ENCODE data around the gene YES1.

DNA sequence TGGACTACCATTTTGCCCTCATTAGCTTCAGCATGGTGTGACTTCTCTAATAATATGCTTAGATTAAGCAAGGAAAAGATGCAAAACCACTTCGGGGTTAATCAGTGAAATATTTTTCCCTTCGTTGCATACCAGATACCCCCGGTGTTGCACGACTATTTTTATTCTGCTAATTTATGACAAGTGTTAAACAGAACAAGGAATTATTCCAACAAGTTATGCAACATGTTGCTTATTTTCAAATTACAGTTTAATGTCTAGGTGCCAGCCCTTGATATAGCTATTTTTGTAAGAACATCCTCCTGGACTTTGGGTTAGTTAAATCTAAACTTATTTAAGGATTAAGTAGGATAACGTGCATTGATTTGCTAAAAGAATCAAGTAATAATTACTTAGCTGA lies 138.3 kb downstream of the YES1 start:
- TF ChIP-seq, protein P1, sequence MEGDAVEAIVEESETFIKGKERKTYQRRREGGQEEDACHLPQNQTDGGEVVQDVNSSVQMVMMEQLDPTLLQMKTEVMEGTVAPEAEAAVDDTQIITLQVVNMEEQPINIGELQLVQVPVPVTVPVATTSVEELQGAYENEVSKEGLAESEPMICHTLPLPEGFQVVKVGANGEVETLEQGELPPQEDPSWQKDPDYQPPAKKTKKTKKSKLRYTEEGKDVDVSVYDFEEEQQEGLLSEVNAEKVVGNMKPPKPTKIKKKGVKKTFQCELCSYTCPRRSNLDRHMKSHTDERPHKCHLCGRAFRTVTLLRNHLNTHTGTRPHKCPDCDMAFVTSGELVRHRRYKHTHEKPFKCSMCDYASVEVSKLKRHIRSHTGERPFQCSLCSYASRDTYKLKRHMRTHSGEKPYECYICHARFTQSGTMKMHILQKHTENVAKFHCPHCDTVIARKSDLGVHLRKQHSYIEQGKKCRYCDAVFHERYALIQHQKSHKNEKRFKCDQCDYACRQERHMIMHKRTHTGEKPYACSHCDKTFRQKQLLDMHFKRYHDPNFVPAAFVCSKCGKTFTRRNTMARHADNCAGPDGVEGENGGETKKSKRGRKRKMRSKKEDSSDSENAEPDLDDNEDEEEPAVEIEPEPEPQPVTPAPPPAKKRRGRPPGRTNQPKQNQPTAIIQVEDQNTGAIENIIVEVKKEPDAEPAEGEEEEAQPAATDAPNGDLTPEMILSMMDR (conservative IDR thresholded peaks at IDR 0.05) = no peak
- TF ChIP-seq ZFX (IDR thresholded peaks at IDR 0.05) = no peak
